ENCODE data around the gene ZNF518A.

Gene ZNF518A

DNA sequence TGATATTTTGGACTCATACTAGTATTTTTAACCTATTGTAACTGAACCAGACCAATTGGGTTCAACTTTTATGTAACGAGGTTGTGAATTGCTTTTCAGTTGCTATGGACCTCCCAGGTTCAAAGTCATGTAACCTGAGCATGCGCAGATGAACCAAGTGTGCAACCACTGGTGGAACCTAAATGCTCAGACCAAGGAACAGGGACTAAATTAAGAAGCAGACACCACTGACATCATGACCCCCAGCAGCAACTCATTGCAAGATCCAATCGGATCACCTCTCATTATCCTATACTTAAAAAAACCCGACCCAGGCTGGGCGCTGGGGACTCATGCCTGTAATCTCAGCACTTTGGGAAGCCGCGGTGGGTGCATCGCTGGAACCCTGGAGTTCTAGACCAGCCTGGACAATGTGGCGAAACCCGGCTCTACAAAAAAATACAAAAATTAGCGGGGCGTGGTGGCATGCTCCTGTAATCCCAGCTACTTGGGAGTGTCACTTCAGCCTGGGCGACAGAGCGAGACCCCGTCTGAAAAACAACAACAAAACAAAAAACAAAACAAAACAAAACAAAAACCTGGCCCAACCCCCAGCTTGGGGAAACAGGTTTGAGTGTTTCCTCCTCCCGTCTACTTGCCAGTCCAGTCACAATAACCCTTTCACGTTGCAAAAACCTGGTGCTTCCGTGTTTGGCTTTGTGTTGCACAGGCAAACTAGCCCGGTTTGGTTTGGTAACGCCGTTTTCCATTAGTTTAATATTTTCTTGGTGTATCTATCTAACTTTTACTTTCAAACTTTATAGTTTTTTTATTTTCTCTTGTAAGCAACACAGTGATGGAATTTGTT is 11.3 kb upstream of the ZNF518A start:
- H3K27me3 ChIP-seq (ENCODE audit: insufficient read depth, low read length, poor library complexity) = peaks cover 25% of the 10 kb centered on the region
- no peak overlapping the region for H3K27ac ChIP-seq (ENCODE audit: low read length)
- DNase-seq = no peak
- no peaks in the 10 kb centered on the region; the same call in 1 of the 2 replicates for H3K4me1 ChIP-seq (ENCODE audit: insufficient read depth, low read length)
- H3K4me3 ChIP-seq (ENCODE audit: low read depth in 1 of 2, low read length in 2 of 2) = no peak overlapping the region
- no peak overlapping the region for H3K4me2 ChIP-seq (ENCODE audit: insufficient read depth, low read length)
- no peak for ATAC-seq (ENCODE audit: insufficient read depth, low read depth)
- H4K20me1 ChIP-seq (ENCODE audit: insufficient read depth, low read length) = no peaks in the 10 kb centered on the region
- no peaks in the 10 kb centered on the region for H3K36me3 ChIP-seq (ENCODE audit: insufficient read depth, low read length)
- H3K9me3 ChIP-seq (ENCODE audit: insufficient read depth, low read length, severe bottlenecking) = no peaks in the 10 kb centered on the region
- TF ChIP-seq EZH2 (IDR thresholded peaks at IDR 0.05; ENCODE audit: borderline replicate concordance, low read depth, low read length, severe bottlenecking) = no peak
- TF ChIP-seq, protein P1, sequence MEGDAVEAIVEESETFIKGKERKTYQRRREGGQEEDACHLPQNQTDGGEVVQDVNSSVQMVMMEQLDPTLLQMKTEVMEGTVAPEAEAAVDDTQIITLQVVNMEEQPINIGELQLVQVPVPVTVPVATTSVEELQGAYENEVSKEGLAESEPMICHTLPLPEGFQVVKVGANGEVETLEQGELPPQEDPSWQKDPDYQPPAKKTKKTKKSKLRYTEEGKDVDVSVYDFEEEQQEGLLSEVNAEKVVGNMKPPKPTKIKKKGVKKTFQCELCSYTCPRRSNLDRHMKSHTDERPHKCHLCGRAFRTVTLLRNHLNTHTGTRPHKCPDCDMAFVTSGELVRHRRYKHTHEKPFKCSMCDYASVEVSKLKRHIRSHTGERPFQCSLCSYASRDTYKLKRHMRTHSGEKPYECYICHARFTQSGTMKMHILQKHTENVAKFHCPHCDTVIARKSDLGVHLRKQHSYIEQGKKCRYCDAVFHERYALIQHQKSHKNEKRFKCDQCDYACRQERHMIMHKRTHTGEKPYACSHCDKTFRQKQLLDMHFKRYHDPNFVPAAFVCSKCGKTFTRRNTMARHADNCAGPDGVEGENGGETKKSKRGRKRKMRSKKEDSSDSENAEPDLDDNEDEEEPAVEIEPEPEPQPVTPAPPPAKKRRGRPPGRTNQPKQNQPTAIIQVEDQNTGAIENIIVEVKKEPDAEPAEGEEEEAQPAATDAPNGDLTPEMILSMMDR (IDR thresholded peaks at IDR 0.05; ENCODE audit: borderline replicate concordance, extremely low read depth, low read length, poor library complexity, severe bottlenecking) = no peak
- no peak overlapping the region for H3K9ac ChIP-seq (ENCODE audit: low read depth, low read length)
- no peaks in the 10 kb centered on the region for H3K79me2 ChIP-seq (ENCODE audit: insufficient read depth, low read length)
- no peak overlapping the region for H2AFZ ChIP-seq (ENCODE audit: low read depth, low read length)

DNA sequence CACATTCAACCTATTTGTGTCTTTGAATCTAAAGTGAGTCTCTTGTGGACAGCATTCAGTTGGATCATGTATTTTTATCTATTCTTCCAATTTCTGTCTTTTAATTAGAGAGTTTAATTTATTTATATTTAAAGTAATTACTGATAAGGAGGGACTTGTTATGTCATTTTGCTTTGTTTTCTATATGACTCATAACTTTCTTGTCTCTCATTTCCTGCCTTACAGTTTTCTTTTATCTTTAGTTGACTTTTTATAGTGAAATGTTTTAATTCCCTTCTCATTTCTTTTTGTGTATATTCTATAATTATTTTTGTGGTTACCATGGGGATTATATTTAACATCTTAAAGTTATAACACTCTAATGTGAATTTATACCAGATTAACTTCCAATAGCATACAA is 7.3 kb upstream of the ZNF518A start:
- H3K9ac ChIP-seq (ENCODE audit: low read depth, low read length) = no peak overlapping the region
- no peak for TF ChIP-seq EZH2 (IDR thresholded peaks at IDR 0.05; ENCODE audit: borderline replicate concordance, low read depth, low read length, severe bottlenecking)
- TF ChIP-seq, protein P1 (IDR thresholded peaks at IDR 0.05; ENCODE audit: borderline replicate concordance, extremely low read depth, low read length, poor library complexity, severe bottlenecking) = no peak
- no peak overlapping the region for H2AFZ ChIP-seq (ENCODE audit: low read depth, low read length)
- DNase-seq (no peak), ATAC-seq (ENCODE audit: insufficient read depth, low read depth) (no peak)
- no peaks in the 10 kb centered on the region for H3K9me3 ChIP-seq (ENCODE audit: insufficient read depth, low read length, severe bottlenecking)
- H3K4me3 ChIP-seq (ENCODE audit: low read depth in 1 of 2, low read length in 2 of 2) = no peak overlapping the region
- H3K27ac ChIP-seq (ENCODE audit: low read length) = no peak overlapping the region
- H3K4me2 ChIP-seq (ENCODE audit: insufficient read depth, low read length) = no peak overlapping the region
- peaks cover 13% of the 10 kb centered on the region for H3K27me3 ChIP-seq (ENCODE audit: insufficient read depth, low read length, poor library complexity)
- no peaks in the 10 kb centered on the region for H3K36me3 ChIP-seq (ENCODE audit: insufficient read depth, low read length)
- no peaks in the 10 kb centered on the region for H4K20me1 ChIP-seq (ENCODE audit: insufficient read depth, low read length)
- no peaks in the 10 kb centered on the region for H3K79me2 ChIP-seq (ENCODE audit: insufficient read depth, low read length)
- H3K4me1 ChIP-seq (ENCODE audit: insufficient read depth, low read length) = peaks cover 15% of the 10 kb centered on the region

DNA sequence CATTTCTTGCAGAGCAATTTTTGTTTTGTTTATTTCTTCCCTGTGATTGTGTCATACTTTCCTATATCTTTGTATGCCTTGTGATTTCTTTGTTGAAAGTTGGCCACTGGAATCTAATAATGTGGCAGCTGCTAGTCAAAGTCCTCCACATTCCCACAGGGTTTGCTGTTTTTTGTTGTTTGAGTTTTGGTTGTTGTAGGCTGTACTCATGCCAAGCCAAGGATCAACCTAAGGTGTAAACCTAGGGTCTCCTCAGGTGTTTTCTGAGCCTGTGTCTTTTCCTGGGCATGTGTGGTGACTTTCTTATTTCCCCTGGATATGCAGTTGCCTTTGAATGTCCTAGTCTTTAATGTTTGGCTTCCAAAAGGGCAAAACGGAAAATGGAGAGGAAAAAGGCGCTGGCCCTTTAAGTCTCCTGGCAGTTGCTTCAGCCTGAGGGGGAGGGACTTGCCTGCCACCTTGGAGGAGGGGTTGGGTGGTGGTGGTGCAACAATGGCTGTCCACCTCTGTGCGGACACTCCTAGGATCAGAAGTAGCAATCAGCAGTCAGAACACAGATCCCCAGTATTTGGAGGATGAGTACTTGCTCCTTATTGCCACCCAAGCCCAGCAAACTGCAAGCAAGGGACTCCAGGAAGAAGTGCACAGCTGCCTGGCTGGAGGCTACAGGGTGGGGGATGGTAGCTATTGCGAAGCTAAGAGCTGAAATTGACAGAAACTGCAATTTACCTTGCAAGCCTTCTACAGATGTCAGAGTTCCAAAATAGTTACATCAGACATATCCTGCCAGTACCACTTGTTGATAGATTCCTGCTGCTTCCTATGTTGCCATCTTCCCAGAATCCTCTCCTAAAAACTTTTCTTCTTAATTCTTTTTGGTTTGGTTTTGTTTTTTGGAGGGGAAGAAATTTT is 5.6 kb upstream of the ZNF518A start:
- ATAC-seq (ENCODE audit: insufficient read depth, low read depth) (peak; percentile 85), DNase-seq (peak; percentile 61)
- TF ChIP-seq EZH2 (IDR thresholded peaks at IDR 0.05; ENCODE audit: borderline replicate concordance, low read depth, low read length, severe bottlenecking) = no peak
- TF ChIP-seq, protein P1 (IDR thresholded peaks at IDR 0.05; ENCODE audit: borderline replicate concordance, extremely low read depth, low read length, poor library complexity, severe bottlenecking) = no peak
- Histone ChIP-seq H3K4me2 (ENCODE audit: insufficient read depth, low read length) (peak overlapping the region; percentile 61), H4K20me1 (ENCODE audit: insufficient read depth, low read length) (no peaks in the 10 kb centered on the region), H3K27ac (ENCODE audit: low read length) (peak overlapping the region; percentile 82), H3K9me3 (ENCODE audit: insufficient read depth, low read length, severe bottlenecking) (no peaks in the 10 kb centered on the region), H3K4me3 (ENCODE audit: low read depth in 1 of 2, low read length in 2 of 2) (peak overlapping the region in 1 of 2 experiments; percentile 51; a peak in 2 of 4 replicates), H3K9ac (ENCODE audit: low read depth, low read length) (peak overlapping the region; percentile 33), H2AFZ (ENCODE audit: low read depth, low read length) (peak overlapping the region; percentile 79), H3K27me3 (ENCODE audit: insufficient read depth, low read length, poor library complexity) (peaks cover 7% of the 10 kb centered on the region), H3K36me3 (ENCODE audit: insufficient read depth, low read length) (no peaks in the 10 kb centered on the region), H3K79me2 (ENCODE audit: insufficient read depth, low read length) (no peaks in the 10 kb centered on the region), H3K4me1 (ENCODE audit: insufficient read depth, low read length) (peaks cover 23% of the 10 kb centered on the region)

All from DND-41 (cell line).